Measurements from ENCODE around the gene ADGRG3. TPM values are rescaled to one million over a fixed set of nuclear protein-coding genes. Genes with fewer than 3 reads are reported as not detected.

Gene ADGRG3
- total and polyA plus RNA-seq, 2 donors from 2014 or later: 0.17 to 1.8 TPM

DNA sequence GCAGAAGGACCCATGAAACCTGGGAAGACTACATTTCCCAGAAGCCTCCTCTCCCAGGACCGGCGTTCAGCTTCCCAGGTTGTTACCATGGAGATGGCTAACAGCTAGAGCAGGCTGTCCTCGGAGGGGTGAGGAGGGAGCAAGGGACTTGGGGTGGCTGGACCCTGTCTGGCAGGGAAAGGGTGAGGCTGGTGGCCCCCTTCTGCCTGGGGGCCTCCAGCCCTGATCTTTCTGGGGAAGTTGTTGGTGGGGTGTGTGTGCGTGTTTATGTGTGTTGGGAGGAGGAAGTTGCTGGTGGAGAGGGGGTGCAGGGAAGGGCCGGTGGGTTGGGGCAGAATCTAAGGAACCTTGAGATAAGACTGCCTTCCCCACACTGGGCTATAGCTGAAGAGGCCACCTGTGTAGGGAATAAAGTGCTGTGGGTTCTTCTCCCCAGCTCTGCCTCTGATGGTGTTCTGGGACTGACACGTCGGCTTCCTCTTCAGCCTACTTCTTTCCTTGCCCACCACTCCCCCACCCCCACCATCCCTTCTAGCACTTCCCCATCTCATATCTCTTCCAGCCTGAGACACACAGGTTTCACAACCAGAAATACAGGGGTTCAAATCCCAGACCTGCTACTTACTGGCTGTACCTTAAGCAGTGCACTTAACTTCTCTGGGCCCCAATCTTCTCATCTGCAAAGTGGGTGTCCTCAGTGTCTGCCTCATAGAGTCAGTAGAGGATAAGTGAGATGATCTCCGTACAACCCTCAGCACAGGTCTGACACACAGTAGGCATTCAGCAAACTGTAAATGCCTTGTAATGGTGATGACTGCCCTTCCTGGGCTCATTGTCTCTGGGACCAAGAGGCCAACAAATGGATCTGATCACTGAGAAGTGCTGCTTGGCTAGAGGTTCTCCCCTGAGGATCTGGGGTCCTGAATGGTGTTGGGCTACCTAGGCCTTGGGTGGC is 26.9 kb downstream of the ADGRG3 start, which contains the start of gene DRC7:
Gene DRC7 (plus strand): TSS at position 82 of the 955 bp plus-strand sequence. CDS start 3,144 bp downstream, outside the sequence.
- Histone ChIP-seq H3K36me3 (ENCODE audit: control insufficient read depth in 2 of 3, insufficient read depth in 3 of 3, low read length in 3 of 3) (no peaks in the 10 kb centered on the region), H3K27me3 (ENCODE audit: control insufficient read depth, insufficient read depth, low read length) (no peaks in the 10 kb centered on the region), H3K4me1 (ENCODE audit: control insufficient read depth in 2 of 3, insufficient read depth in 2 of 3, low read depth in 1 of 3, low read length in 3 of 3) (peaks cover 0 to 4% (median 0%) of the 10 kb centered on the region in 3 donors), H3K4me3 (ENCODE audit: low read length in 3 of 3) (peak within 1 kb of the TSS; percentile 28 to 53 (median 35)), H3K9ac (ENCODE audit: low read length in 3 of 3) (no peak within 1 kb of the TSS), H3K9me3 (ENCODE audit: control insufficient read depth in 2 of 3, insufficient read depth in 1 of 3, low read length in 3 of 3) (no peaks in the 10 kb centered on the region), H3K27ac (ENCODE audit: low read depth in 2 of 2, low read length in 2 of 2) (no peak within 1 kb of the TSS)
- no peak for FAIRE-seq
- DNase-seq: peak in 4 of 5 donors; percentile 80 to 91 (median 84)
- TF ChIP-seq, protein P1, sequence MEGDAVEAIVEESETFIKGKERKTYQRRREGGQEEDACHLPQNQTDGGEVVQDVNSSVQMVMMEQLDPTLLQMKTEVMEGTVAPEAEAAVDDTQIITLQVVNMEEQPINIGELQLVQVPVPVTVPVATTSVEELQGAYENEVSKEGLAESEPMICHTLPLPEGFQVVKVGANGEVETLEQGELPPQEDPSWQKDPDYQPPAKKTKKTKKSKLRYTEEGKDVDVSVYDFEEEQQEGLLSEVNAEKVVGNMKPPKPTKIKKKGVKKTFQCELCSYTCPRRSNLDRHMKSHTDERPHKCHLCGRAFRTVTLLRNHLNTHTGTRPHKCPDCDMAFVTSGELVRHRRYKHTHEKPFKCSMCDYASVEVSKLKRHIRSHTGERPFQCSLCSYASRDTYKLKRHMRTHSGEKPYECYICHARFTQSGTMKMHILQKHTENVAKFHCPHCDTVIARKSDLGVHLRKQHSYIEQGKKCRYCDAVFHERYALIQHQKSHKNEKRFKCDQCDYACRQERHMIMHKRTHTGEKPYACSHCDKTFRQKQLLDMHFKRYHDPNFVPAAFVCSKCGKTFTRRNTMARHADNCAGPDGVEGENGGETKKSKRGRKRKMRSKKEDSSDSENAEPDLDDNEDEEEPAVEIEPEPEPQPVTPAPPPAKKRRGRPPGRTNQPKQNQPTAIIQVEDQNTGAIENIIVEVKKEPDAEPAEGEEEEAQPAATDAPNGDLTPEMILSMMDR (IDR thresholded peaks at IDR 0.05; ENCODE audit: borderline replicate concordance, extremely low read depth, insufficient read depth): no peak
- intact Hi-C loops (cut with DNase I): no loop called here

DNA sequence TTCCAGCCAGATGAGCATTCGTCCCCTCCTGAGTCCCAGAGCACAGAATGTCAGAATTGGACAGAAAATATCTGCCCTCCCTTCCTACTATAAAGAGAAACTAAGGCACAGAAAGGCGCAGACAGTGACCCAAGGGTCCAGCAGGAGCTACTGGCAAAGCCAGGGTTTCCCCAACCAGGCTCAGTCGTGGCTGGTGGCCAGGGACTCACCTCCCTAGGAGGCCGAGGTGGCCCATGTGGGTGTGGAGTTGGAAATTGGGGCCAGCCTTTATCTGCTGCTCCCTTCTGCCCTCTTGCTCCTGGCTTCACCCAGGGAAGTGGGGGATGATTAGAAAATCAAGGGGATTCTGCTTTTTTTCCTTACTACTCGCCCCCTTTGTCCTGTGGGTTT is 27.6 kb downstream of the ADGRG3 start:
- intact Hi-C loops (cut with DNase I): no loop called here
- DNase-seq: no peak
- FAIRE-seq: no peak
- no peak overlapping the region for H3K27ac ChIP-seq (ENCODE audit: low read depth in 2 of 2, low read length in 2 of 2)
- H3K4me3 ChIP-seq (ENCODE audit: low read length in 3 of 3): no peak overlapping the region
- H3K27me3 ChIP-seq (ENCODE audit: control insufficient read depth, insufficient read depth, low read length): no peaks in the 10 kb centered on the region
- no peaks in the 10 kb centered on the region for H3K9me3 ChIP-seq (ENCODE audit: control insufficient read depth in 2 of 3, insufficient read depth in 1 of 3, low read length in 3 of 3)
- peaks cover 0 to 4% (median 0%) of the 10 kb centered on the region in 3 donors for H3K4me1 ChIP-seq (ENCODE audit: control insufficient read depth in 2 of 3, insufficient read depth in 2 of 3, low read depth in 1 of 3, low read length in 3 of 3)
- no peak overlapping the region for H3K9ac ChIP-seq (ENCODE audit: low read length in 3 of 3)
- TF ChIP-seq, protein P1 (IDR thresholded peaks at IDR 0.05; ENCODE audit: borderline replicate concordance, extremely low read depth, insufficient read depth): no peak
- H3K36me3 ChIP-seq (ENCODE audit: control insufficient read depth in 2 of 3, insufficient read depth in 3 of 3, low read length in 3 of 3): no peaks in the 10 kb centered on the region

DNA sequence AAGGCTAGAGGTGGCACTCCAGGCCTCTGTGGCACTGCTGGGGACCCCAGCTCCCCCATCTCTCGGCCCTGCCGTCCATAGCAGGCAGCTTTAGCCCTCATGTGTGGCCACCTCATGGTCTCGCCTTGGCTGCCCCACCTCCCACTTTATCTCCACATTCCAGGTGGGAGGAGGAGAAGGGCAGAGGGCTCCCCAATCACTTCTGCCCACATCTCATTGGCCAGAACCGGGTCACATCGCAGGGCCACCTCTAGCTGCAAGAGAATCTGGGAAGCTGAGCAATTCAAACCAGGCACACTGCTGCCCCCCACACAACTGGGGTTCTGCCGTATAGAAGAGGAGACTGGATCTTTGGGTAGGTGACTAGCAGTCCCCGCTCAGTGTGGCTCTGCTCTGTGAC is 28.1 kb downstream of the ADGRG3 start:
- intact Hi-C loops (cut with DNase I): no loop called here
- no peak for FAIRE-seq

More for the DNA sequence above, 28.1 kb downstream of the ADGRG3 start:
- DNase-seq: no peak
- no peak overlapping the region for H3K4me3 ChIP-seq (ENCODE audit: low read length in 3 of 3)
- no peaks in the 10 kb centered on the region for H3K36me3 ChIP-seq (ENCODE audit: control insufficient read depth in 2 of 3, insufficient read depth in 3 of 3, low read length in 3 of 3)
- TF ChIP-seq, protein P1 (IDR thresholded peaks at IDR 0.05; ENCODE audit: borderline replicate concordance, extremely low read depth, insufficient read depth): no peak
- H3K4me1 ChIP-seq (ENCODE audit: control insufficient read depth in 2 of 3, insufficient read depth in 2 of 3, low read depth in 1 of 3, low read length in 3 of 3): peaks cover 0 to 4% (median 0%) of the 10 kb centered on the region in 3 donors
- no peak overlapping the region for H3K9ac ChIP-seq (ENCODE audit: low read length in 3 of 3)
- H3K27me3 ChIP-seq (ENCODE audit: control insufficient read depth, insufficient read depth, low read length): no peaks in the 10 kb centered on the region
- H3K9me3 ChIP-seq (ENCODE audit: control insufficient read depth in 2 of 3, insufficient read depth in 1 of 3, low read length in 3 of 3): no peaks in the 10 kb centered on the region
- H3K27ac ChIP-seq (ENCODE audit: low read depth in 2 of 2, low read length in 2 of 2): no peak overlapping the region

Measured in kidney (tissue), 14 donors.